ENCODE results near the gene PIP4K2C.

PIP4K2C gene

DNA sequence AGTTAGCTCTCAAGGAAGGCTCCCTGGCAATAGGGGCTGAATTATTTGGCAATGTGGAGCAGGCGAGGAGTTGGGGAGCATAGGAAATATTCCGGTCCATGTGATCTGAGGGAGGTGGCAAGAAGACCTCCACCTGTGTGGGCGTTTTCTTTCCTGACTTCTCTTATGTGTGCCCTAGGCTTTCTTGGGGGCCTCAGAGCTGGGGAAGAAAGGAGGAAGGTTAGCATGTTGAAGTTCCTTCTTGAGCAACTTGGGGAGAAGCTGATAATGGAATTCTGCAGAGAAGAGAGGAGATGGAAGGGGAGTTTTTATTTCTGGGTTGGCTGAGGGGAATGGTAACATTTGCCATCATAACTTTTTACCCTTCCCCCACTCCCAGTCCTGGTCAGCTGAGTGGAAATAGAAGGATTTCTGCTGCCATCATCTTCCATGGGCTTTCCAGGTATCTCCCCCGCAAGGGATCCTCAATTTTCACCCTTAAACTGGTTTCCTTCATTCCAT is 14.9 kb downstream of the PIP4K2C start:
- no peak overlapping the region for H3K4me3 ChIP-seq (ENCODE audit: low read length)
- no peak for DNase-seq (ENCODE audit: low read depth, low spot score)

- DNase-seq (ENCODE audit: low read depth, low spot score) = no peak
- no peak overlapping the region for H3K4me3 ChIP-seq (ENCODE audit: low read length)
Observed at GRCh38 chr12:57606399-57606798, 15.4 kb downstream of the PIP4K2C start.

DNA sequence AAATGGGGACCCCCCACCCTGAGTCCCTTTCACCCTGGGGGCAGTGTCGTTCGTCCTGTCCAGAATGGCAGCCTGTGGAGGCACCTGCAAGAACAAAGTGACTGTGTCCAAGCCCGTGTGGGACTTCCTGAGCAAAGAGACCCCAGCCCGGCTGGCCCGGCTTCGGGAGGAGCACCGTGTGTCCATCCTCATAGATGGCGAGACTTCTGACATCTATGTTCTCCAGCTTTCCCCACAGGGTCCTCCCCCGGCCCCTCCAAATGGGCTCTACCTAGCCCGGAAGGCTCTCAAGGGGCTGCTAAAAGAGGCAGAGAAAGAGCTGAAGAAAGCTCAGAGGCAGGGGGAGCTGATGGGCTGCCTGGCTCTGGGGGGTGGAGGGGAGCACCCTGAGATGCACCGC is 15.8 kb downstream of the PIP4K2C start:
- H3K4me3 ChIP-seq (ENCODE audit: low read length) = no peak overlapping the region
- DNase-seq (ENCODE audit: low read depth, low spot score) = no peak

DNA sequence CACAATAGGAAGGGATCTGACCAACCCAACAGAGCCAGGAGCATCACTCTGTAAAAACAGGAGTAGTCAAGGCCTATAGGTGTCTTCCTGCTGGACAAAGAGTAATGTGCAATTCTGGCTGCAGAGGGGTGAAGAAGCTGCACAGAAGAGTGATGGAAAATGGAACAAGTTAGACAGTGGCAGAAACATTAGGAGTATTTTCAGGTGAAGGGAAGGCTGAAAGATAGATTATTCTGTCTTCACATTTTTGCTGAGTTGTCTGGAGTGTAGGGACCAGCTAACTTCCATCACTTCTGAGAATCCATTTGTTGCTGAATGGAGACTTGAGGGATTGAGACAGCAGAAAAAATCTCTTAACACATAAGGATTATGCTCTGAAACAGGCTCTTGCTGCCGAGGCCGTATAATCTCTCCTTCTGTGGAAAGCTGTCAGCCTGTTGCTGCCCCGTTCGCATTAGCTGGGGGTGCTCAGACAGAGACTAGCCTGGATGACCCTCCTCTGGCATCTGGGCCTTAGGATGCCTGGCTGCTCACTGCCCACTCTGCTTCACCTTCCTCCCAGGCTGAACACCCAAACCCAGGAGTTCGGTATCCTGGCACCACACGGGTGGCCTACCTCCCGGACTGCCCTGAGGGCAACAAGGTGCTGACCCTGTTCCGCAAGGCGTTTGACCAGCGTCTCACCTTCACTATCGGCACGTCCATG is 17.1 kb downstream of the PIP4K2C start:
- no peak for DNase-seq (ENCODE audit: low read depth, low spot score)
- no peak overlapping the region for H3K4me3 ChIP-seq (ENCODE audit: low read length)

DNA sequence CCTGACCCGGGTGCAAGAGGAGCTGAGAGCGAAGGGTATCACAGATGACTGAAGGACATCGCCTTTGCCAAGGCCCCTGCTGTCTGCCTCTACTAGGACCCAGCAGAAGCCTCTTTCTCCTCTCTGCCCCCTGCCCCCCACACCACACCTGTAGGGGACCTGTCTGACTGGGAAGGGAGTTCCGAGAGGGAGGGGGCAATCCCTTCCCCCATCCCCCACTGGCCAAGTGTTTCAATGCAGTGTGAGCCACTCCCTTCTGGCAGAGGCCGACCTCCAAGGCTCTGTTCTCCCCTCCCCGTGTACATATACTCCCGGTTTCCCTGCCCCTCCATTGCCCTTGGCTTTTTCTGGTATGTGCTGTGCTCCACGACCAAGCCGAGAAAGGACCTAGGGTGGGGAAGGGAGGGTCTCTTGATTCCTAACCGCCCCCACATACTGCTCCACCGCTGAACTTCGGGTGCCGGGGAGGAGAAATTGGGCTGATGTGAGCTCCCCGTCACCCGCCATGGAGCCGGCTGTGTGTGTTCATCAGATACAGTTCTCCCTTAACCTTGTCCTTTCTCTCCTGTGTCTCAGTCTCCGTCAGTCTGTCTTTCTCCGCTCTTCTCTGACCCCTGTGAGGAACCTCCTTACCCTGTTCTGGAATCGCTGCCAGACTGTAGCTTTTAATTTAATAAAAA is 18.2 kb downstream of the PIP4K2C start:
- H3K4me3 ChIP-seq (ENCODE audit: low read length) = no peak overlapping the region
- DNase-seq (ENCODE audit: low read depth, low spot score) = no peak

GRCh38 chr12:57609781-57610553 is 19.0 kb downstream of the PIP4K2C start:
- DNase-seq (ENCODE audit: low read depth, low spot score) = no peak

GRCh38 chr12:57610554-57611107 is 19.6 kb downstream of the PIP4K2C start:
- no peak for DNase-seq (ENCODE audit: low read depth, low spot score)
- H3K4me3 ChIP-seq (ENCODE audit: low read length) = no peak overlapping the region

More at GRCh38 chr12:57609781-57610553, 19.0 kb downstream of the PIP4K2C start:
- no peak overlapping the region for H3K4me3 ChIP-seq (ENCODE audit: low read length)

DNA sequence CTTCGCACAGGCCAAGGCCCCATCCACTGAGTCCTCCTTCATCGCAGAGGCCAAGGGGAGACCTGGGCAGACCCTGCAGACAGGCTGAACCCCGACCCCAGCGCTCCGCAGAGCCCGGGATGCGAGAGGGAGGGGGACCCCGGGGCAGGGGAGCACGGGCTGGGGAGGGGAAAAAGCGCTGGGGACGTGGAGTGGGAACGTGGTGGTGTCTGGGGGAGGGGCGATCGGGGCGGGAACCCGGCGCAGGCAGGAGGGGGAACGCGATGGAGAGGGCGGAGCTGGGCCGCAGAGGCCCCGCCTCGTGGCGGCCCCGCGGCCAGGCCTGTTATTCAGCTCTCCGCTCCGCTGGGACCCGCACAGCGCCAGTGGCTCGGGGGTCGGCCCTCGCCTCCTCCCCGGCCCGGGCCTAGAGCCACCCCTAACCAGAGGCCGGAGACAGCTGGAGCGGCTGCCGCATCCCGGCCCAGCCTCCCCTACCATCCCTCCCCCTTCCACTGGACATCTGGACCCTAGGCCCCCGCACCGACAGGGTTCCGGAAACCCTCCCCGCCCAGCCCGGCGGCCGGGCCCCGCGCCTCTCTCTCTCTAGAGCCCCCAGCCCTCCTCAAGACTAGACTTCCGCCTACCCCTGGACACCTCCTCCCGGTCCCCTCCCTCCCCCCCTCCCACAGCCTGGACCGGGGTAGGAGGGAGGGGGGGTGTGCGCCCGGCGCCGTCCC is 20.3 kb downstream of the PIP4K2C start, which contains the start of gene ARHGEF25:
ARHGEF25 (plus strand) TSS at position 328 of the 719 bp plus-strand sequence. CDS start 460 bp downstream, outside the sequence.
- no peak for DNase-seq (ENCODE audit: low read depth, low spot score)
- peak within 1 kb of the TSS; percentile 35 for H3K4me3 ChIP-seq (ENCODE audit: low read length)

- no peak for DNase-seq (ENCODE audit: low read depth, low spot score)
- H3K4me3 ChIP-seq (ENCODE audit: low read length) = no peak overlapping the region
Observed at GRCh38 chr12:57611827-57612710, 21.1 kb downstream of the PIP4K2C start.

DNA sequence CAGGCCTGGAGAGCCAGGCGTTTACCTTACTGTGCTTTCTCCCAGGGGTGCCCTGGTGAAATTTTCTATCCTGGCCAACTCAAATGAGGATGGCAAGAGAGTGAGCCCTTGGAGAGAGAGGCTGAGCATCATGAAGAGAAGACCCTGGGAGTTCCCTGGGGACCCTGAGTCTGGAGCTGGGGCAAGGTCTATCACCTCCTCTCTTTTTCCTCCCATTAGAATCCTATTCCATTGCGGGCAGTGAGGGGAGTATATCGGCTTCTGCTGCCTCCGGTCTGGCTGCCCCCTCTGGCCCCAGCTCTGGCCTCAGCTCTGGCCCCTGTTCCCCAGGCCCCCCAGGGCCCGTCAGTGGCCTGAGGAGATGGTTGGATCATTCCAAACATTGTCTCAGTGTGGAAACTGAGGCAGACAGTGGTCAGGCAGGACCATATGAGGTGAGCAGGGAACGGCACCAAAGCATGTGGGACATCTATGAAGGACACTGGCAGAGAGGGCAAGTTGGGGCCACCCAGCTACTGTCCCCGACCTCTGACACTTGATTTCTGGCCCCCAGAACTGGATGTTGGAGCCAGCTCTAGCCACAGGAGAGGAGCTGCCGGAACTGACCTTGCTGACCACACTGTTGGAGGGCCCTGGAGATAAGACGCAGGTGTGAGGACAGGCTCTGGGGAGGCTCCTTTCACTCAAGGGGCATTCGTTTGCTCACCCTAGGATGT is 21.9 kb downstream of the PIP4K2C start:
- no peak for DNase-seq (ENCODE audit: low read depth, low spot score)
- no peak overlapping the region for H3K4me3 ChIP-seq (ENCODE audit: low read length)

GRCh38 chr12:57613427-57614109 is 22.6 kb downstream of the PIP4K2C start:
- H3K4me3 ChIP-seq (ENCODE audit: low read length) = no peak overlapping the region
- DNase-seq (ENCODE audit: low read depth, low spot score) = no peak

GRCh38 chr12:57614178-57614947 is 23.4 kb downstream of the PIP4K2C start:
- no peak overlapping the region for H3K4me3 ChIP-seq (ENCODE audit: low read length)
- peak; percentile 52 for DNase-seq (ENCODE audit: low read depth, low spot score)

- no peak overlapping the region for H3K4me3 ChIP-seq (ENCODE audit: low read length)
- no peak for DNase-seq (ENCODE audit: low read depth, low spot score)
Observed at GRCh38 chr12:57614948-57615500, 24.0 kb downstream of the PIP4K2C start.

GRCh38 chr12:57615637-57616036 is 24.6 kb downstream of the PIP4K2C start:
- no peak overlapping the region for H3K4me3 ChIP-seq (ENCODE audit: low read length)
- no peak for DNase-seq (ENCODE audit: low read depth, low spot score)

- H3K4me3 ChIP-seq (ENCODE audit: low read length) = no peak overlapping the region
- DNase-seq (ENCODE audit: low read depth, low spot score) = no peak
Observed at GRCh38 chr12:57616383-57617101, 25.6 kb downstream of the PIP4K2C start.
